Ramos (cell line): ENCODE measurements around the gene ERVW-1.
"Not testable (repeated sequence)": the region's sequence is repeated elsewhere in the genome, so short reads cannot be mapped to it uniquely, and the experiment has no call there.

Experiments used
- in situ Hi-C: fragments of 300-500 bp; cut with MboI; formaldehyde crosslinking; loops from one replicate; pipeline ENCODE4 v1.14.3; 2022; ENCODE audit warnings: low sequenced_read_pairs; ENCODE audit not compliant: unreplicated experiment

Gene ERVW-1, protein sequence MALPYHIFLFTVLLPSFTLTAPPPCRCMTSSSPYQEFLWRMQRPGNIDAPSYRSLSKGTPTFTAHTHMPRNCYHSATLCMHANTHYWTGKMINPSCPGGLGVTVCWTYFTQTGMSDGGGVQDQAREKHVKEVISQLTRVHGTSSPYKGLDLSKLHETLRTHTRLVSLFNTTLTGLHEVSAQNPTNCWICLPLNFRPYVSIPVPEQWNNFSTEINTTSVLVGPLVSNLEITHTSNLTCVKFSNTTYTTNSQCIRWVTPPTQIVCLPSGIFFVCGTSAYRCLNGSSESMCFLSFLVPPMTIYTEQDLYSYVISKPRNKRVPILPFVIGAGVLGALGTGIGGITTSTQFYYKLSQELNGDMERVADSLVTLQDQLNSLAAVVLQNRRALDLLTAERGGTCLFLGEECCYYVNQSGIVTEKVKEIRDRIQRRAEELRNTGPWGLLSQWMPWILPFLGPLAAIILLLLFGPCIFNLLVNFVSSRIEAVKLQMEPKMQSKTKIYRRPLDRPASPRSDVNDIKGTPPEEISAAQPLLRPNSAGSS

GRCh38 chr7:92477681-92478080, at the start of gene ERVW-1:
Gene ERVW-1 (minus strand): TSS chr7:92477946. CDS start chr7:92470381, 7,565 bp downstream.
- in situ Hi-C loops, result not testable (repeated sequence)

DNA sequence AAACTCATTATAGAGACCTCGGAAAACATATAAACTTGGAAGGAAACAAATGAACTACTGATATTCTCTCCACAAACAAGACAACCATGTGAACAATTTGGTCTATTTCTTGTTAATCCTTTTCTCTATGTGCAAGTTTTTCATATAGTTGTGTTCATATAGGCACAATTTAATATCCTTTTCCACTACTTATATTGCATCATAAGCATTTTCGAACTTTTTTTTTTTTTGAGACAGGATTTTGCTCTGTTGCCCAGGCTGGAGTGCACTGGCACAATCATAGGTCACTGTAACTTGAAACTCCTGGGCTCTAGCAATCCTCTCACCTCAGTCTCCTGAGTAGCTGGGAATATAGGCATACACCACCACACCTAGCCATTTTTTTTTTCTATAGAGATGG, 45.4 kb upstream of the ERVW-1 start:
- in situ Hi-C loops, result no loop called here

DNA sequence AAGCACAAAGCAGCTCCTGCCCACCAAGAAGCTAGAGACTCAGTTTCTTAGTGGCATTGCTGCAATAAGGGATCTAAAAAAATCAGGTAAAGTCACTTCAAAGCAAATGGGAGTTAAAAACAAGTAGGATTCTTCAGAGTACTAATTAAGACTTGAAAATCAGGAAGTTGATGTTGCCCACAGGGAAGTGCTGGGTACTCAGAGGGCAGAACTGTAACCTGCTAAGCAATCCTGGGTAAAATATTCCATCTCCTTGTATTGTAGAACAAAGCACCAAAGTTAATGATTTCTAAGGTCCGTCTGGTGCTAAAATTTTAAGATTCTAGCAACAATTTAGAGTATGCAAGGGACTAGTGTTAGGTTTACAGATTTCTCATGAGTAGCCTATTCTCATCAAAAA, 42.3 kb upstream of the ERVW-1 start:
- in situ Hi-C loops, result no loop called here

DNA sequence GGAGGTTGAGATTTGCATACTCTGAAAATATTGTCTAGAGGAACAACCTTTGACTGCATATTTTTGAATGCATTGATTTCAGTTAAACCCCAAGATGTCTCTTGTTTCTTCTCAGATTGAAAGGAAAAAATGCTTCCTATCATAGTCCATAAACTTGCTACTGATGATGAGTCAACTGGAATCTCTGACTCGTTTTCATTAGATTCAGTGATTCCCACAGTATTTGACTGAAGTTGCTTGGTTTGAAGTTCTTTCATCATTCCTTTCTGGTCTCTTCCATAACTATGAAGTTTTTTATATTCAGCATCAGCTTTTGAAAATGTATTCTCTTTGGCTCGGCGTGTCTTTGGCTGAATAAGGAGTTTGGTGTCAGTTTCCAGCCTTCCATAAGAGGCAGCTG, 39.9 kb upstream of the ERVW-1 start:
- in situ Hi-C loops, result no loop called here

DNA sequence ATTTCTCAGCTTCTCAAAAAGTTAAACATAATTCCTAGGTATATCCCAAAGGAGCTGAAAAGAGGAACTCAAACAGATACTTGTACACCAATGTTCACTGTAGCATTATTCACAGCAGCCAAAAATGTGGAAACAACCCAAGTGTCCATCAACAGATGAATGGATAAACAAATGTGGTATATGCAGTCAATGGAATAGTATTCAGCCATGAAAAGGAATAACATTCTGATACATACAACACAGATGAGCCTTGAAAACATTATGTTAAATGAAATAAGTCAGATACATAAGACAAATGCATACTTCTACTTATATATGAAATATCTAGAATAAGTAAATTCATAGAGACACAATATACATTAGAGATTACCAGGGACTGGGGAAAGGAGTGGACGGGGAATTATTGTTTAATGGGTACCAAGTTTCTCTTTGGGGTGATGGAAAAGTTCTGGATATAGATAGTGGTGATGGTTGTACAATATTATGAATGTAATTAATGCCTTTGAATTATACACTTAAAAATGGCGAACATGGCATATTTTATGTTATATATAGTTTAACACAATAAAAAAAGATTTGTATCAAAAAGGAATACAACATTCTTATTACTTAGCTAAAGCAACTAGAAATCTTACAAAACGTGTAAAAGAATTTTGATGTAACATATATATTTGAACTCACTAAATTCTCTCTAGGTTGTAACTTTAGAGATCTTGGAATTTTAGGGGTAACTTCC, 35.6 kb upstream of the ERVW-1 start:
- in situ Hi-C loops, result no loop called here

- in situ Hi-C loops, result no loop called here
Measured at GRCh38 chr7:92508946-92509345, 31.2 kb upstream of the ERVW-1 start.

- in situ Hi-C loops, result no loop called here
Measured at GRCh38 chr7:92506363-92506762, 28.6 kb upstream of the ERVW-1 start.

DNA sequence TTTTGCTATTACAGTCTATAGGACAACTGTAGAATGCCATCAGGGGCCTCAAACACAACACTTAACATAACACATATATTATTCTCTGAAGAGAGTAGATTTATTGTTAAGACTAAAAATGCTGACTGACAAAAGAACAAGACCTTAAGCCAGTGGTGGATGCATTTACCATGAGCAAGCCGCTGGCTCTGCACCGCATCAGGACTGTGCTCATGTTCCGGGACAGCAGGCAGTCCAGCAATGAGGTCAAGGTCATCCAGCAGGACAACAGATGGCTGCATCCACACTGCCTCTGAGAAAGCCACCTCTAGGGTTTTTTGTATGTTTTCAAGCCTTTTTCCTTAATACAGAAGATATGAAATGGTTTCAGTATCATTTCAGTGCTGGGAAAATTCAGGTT, 26.8 kb upstream of the ERVW-1 start:
- in situ Hi-C loops, result no loop called here

DNA sequence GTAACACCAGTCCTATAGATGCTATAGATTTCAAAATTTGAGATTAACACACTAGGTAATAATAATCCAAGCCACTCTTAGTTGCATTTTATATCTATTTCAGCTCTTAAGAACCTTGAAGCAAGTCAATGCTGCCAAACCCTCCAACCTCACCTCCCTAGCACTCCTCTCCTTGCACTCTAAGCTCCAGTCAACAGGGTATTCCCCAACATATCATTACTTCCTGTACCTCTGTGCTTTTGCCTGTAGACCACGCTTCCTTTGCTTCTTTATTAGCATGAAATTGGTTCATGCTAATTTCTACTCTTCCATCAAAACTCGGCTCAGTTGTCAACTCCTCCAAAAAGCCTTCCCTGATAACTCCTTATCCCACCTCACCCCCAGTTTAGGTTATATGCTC, 26.0 kb upstream of the ERVW-1 start:
- in situ Hi-C loops, result no loop called here

- in situ Hi-C loops, result no loop called here
Measured at GRCh38 chr7:92498557-92498956, 20.8 kb upstream of the ERVW-1 start.

DNA sequence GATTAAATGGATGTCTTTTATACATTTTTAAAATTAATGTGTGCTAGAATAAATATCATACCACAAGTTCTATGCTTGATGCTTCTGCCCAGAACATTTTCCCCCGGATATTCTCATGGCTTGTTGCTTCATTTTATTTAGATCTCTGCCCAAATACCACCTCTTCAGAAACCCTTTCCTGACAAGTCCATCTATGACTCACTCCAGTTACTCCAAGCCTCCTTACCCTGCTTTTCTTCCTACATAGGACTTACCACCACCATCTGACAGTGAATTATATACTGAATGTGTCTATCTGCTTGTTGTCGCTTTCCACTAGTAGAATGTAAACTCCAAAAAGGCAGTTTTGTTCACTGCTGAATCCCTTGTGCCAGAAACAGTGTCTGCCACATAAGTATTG, 19.1 kb upstream of the ERVW-1 start:
- in situ Hi-C loops, result no loop called here

- in situ Hi-C loops, result no loop called here
Measured at GRCh38 chr7:92489634-92490033, 11.9 kb upstream of the ERVW-1 start.

- in situ Hi-C loops, result no loop called here
Measured at GRCh38 chr7:92487804-92488203, 10.1 kb upstream of the ERVW-1 start.

DNA sequence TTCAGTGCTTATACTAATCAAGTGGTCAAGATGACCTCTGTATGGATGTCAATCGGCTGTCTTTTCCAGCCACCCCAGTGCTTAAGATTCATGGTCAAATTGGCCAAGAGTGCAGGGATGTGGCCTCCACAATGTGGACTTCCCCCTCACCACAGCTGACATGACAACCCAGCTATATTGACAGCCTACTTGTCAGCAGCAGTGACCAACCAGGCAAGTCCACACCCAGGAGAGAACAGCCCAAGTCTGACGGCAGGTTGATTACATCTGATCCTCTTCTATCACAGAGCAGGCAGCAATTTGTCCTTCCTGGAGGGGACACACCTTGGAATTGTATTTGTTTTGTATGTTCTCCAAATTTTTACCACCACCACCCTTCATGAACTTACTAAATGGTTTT, 8.2 kb upstream of the ERVW-1 start:
- in situ Hi-C loops, result no loop called here

GRCh38 chr7:92485267-92485892, 7.6 kb upstream of the ERVW-1 start:
- in situ Hi-C loops, result no loop called here

DNA sequence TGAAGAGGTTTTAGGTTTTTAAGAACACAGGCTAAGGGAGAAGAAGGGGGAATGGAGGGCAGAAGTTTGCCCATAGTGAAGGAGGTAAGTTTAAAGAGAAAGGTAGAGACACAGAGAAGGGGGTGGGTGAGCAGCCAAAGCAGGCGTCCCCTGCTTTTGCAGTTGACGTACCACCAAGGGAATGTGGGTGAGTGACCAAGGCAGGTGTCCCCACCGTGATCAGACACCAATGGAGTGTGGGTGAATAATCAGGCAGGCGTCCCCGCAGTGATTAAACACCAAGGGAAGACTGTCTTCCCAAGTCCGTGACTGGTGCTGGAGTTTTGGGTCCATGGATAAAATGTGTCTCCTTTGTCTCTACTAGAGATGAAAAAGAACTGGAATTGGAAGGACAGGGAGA, 6.5 kb upstream of the ERVW-1 start:
- in situ Hi-C loops, result not testable (repeated sequence)

DNA sequence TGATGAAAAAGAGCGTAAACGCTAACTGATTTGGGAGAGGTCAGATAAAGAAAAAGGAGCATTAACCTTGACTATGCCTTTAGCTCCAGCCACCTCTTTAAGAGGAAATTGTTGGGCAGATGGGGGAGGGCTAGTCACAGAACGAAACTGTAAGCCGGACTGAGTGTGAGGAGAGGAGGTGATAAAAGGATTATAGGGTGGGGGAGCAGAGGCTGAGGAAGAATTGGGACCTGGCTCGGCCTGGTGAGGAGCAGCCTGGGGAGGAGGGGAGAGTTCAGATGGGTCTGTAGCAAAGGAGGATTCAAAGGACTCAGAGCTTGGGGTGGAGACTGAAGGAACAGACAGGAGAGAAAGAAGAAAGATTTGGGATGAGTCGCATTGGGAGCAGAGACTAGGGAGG, 5.9 kb upstream of the ERVW-1 start:
- in situ Hi-C loops, result not testable (repeated sequence)

DNA sequence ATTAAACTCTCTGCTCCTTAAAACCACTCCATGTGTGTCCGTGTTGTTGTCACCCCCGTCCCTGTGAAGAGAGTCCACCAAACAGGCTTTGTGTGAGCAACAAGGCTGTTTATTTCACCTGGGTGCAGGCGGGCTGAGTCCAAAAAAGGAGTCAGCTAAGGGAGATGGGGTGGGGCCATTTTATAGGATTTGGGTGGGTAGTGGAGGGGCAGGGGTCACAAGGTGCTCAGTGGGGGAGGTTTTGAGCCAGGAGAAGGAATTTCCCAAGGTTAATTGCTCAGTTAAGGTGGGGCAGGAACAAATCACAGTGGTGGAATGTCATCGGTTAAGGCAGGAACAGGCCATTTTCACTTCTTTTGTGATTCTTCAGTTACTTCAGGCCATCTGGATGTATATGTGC, 1.4 kb upstream of the ERVW-1 start:
- in situ Hi-C loops, result not testable (repeated sequence)

DNA sequence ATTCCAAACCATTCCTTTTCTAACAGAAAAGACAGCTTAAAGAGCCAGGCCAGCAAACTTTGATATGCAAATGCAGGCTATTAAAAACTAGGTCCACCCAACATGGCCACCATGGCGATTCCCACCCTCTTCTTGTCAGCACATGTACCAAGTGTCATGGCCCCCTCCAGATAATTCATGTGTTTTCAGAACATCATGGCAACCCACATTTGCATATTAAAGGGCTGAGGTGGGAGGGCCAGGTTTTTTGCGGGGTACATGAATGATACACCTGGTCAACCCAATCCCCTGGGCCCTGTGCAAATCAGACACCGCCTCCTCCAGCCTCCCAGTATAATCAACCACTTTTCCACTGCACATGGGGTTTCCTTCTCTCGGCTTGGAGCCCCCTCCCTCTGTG, 965 bp upstream of the ERVW-1 start:
- in situ Hi-C loops, result no loop called here

DNA sequence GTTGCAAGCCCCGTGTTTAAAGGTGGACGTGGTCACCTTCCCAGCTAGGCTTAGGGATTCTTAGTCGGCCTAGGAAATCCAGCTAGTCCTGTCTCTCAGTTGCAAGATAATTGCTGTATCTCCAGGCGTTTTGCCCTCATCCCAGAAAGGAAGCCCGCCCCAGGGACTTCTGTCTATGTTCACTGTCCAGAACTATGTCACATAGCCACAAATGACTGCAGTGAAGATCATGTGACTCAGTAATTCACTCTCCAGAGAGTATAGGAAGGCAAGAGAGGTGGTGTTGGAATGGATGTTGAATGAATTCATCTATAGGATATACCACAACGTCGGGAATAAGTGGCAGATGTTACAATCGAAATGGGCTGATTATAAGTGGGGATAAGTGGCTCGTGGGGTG, 349 bp upstream of the ERVW-1 start:
- in situ Hi-C loops, result no loop called here
